Activated CD8-positive, alpha-beta T cell treated with anti-CD3 and anti-CD28 coated beads for 36 hours (primary cell): ENCODE data around the gene DOHH. TPM values are rescaled to one million over a fixed set of nuclear protein-coding genes. Genes with fewer than 3 reads are reported as not detected.
"Not testable (repeated sequence)": the region's sequence is repeated elsewhere in the genome, so short reads cannot be mapped to it uniquely, and the experiment has no call there.

Experiments used
- ATAC-seq: fragments of 200-7000 bp; cut with Tn5 transposase; one replicate; pipeline ENCODE4 v1.10.0; 2021; ENCODE audit warnings: mild to moderate bottlenecking, moderate library complexity
- CTCF ChIA-PET: fragments of 350-600 bp; sonication (Branson Sonifier 250); formaldehyde crosslinking; loops from one replicate; lab custom pipeline; 2021; ENCODE audit warnings: antibody characterized with exemption; lab: Charles Lee
- POLR2A ChIA-PET: fragments of 350-600 bp; sonication (Branson Sonifier 250); formaldehyde crosslinking; loops from one replicate; lab custom pipeline; 2021; ENCODE audit warnings: antibody characterized with exemption; lab: Charles Lee
- DNase-seq: peaks from one replicate; pipeline ENCODE4 v3.0.0-alpha.2; 2020
- H3K27ac Mint-ChIP-seq: one replicate; pipeline ENCODE4 v1.8.0; 2021; ENCODE audit warnings: mild to moderate bottlenecking, mixed read lengths
- H3K27me3 Mint-ChIP-seq: one replicate; pipeline ENCODE4 v1.8.0; 2021; ENCODE audit warnings: mixed read lengths
- H3K36me3 Mint-ChIP-seq: one replicate; pipeline ENCODE4 v1.8.0; 2021; ENCODE audit warnings: low read depth, mixed read lengths
- H3K4me1 Mint-ChIP-seq: one replicate; pipeline ENCODE4 v1.8.0; 2021; ENCODE audit warnings: low read depth, mixed read lengths
- H3K4me3 Mint-ChIP-seq: one replicate; pipeline ENCODE4 v1.8.0; 2021; ENCODE audit warnings: mild to moderate bottlenecking, moderate library complexity, mixed read lengths
- H3K9me3 Mint-ChIP-seq: one replicate; pipeline ENCODE4 v1.8.0; 2021; ENCODE audit warnings: mixed read lengths
- CTCF ChIP-seq: fragments of 200-600 bp; IDR thresholded peaks from one replicate; pipeline ENCODE4 v1.8.0; 2022; ENCODE audit warnings: antibody characterized with exemption, mild to moderate bottlenecking
- intact Hi-C: fragments of 100-400 bp; cut with micrococcal nuclease; formaldehyde crosslinking; loops from one replicate; pipeline ENCODE4 v1.10.0; 2022
- total RNA-seq, 2 experiments: library from RNA; stranded (reverse); gene quantifications; one replicate each; pipeline ENCODE4 v1.2.3, GENCODE V29; 2021

The DOHH gene
- total RNA-seq, 2 experiments from 2014 or later: 15.7 to 17.0 TPM

- DNase-seq (peak; percentile 63), ATAC-seq (no peak)
- ChIA-PET CTCF (no interaction called here), POLR2A (interaction anchor here (0.6 kb wide), 1 partner anchor 15 kb away, joined by 5 read pairs; no protein-coding TSS in a partner anchor)
- peak overlapping the region; percentile 0 for H3K4me3 Mint-ChIP-seq
- peak overlapping the region; percentile 30 for H3K27ac Mint-ChIP-seq
- H3K36me3 Mint-ChIP-seq: peaks cover 14% of the 10 kb centered on the region
- H3K9me3 Mint-ChIP-seq: no peaks in the 10 kb centered on the region
- intact Hi-C loops: no loop called here
- no peaks in the 10 kb centered on the region for H3K27me3 Mint-ChIP-seq
- H3K4me1 Mint-ChIP-seq: peaks cover 51% of the 10 kb centered on the region
- TF ChIP-seq CTCF: no peak
Observed at GRCh38 chr19:3509566-3509989, 9.1 kb upstream of the DOHH start.

GRCh38 chr19:3508771-3509535 is 8.5 kb upstream of the DOHH start:
- no peak for ATAC-seq
- peaks cover 14% of the 10 kb centered on the region for H3K36me3 Mint-ChIP-seq
- ChIA-PET CTCF (no interaction called here), POLR2A (interaction anchor here (0.6 kb wide), 1 partner anchor 14 kb away, joined by 5 read pairs; no protein-coding TSS in a partner anchor)
- peak; percentile 39 for DNase-seq
- peak overlapping the region; percentile 30 for H3K27ac Mint-ChIP-seq
- no peak for TF ChIP-seq CTCF
- H3K9me3 Mint-ChIP-seq: no peaks in the 10 kb centered on the region
- H3K4me3 Mint-ChIP-seq: peak overlapping the region; percentile 37
- H3K27me3 Mint-ChIP-seq: no peaks in the 10 kb centered on the region
- intact Hi-C loops: no loop called here
- H3K4me1 Mint-ChIP-seq: peaks cover 52% of the 10 kb centered on the region

GRCh38 chr19:3508121-3508661 is 7.7 kb upstream of the DOHH start:
- Mint-ChIP-seq H3K4me3 (peak overlapping the region; percentile 88), H3K36me3 (peaks cover 14% of the 10 kb centered on the region), H3K4me1 (peaks cover 49% of the 10 kb centered on the region)
- CTCF ChIA-PET, DNase-seq, ATAC-seq, intact Hi-C loops, H3K27me3 Mint-ChIP-seq, H3K27ac Mint-ChIP-seq, H3K9me3 Mint-ChIP-seq, POLR2A ChIA-PET: not testable (repeated sequence)

GRCh38 chr19:3507371-3508120 is 7.1 kb upstream of the DOHH start:
- Mint-ChIP-seq H3K27me3 (no peaks in the 10 kb centered on the region), H3K4me3 (peak overlapping the region; percentile 88), H3K4me1 (peaks cover 49% of the 10 kb centered on the region), H3K36me3 (peaks cover 14% of the 10 kb centered on the region), H3K27ac (peak overlapping the region; percentile 85), H3K9me3 (no peaks in the 10 kb centered on the region)
- ATAC-seq (no peak), DNase-seq (peak; percentile 50)
- intact Hi-C loops: no loop called here
- ChIA-PET POLR2A (no interaction called here), CTCF (no interaction called here)
- TF ChIP-seq CTCF: no peak

- ChIA-PET POLR2A (interaction anchor here (0.8 to 1.0 kb wide), 2 partner anchors 9 to 38 kb away, joined by 3 read pairs; no protein-coding TSS in a partner anchor), CTCF (no interaction called here)
- no peak for TF ChIP-seq CTCF
- peak overlapping the region; percentile 88 for H3K4me3 Mint-ChIP-seq
- peaks cover 14% of the 10 kb centered on the region for H3K36me3 Mint-ChIP-seq
- peaks cover 44% of the 10 kb centered on the region for H3K4me1 Mint-ChIP-seq
- peak; percentile 49 for DNase-seq
- H3K27ac Mint-ChIP-seq: peak overlapping the region; percentile 85
- H3K27me3 Mint-ChIP-seq: no peaks in the 10 kb centered on the region
- intact Hi-C loops: no loop called here
- no peak for ATAC-seq
- H3K9me3 Mint-ChIP-seq: no peaks in the 10 kb centered on the region
Observed at GRCh38 chr19:3506384-3507340, 6.2 kb upstream of the DOHH start.
